ENCODE data around the gene PDE4A. TPM values are rescaled to one million over a fixed set of nuclear protein-coding genes. Genes with fewer than 3 reads are reported as not detected.

PDE4A gene
- total and polyA plus RNA-seq, 2 experiments from 2014 or later: 2.8 to 4.3 TPM

- Histone ChIP-seq H3K36me3 (replicated peaks; ENCODE audit: insufficient read depth, low read depth) (no peaks in the 10 kb centered on the region), H3K4me2 (peak overlapping the region; percentile 83), H3K9me2 (replicated peaks; ENCODE audit: insufficient read depth) (no peaks in the 10 kb centered on the region), H3K9me3 (ENCODE audit: low read depth) (no peaks in the 10 kb centered on the region), H3K27ac (no peak overlapping the region), H3K27me3 (peaks cover 81% of the 10 kb centered on the region), H3K4me1 (ENCODE audit: insufficient read depth) (peaks cover 16% of the 10 kb centered on the region), H3K4me3 (no peak overlapping the region), H4K20me1 (ENCODE audit: insufficient read depth, poor library complexity, severe bottlenecking) (no peaks in the 10 kb centered on the region), H2AFZ (no peak overlapping the region), H3K79me2 (no peaks in the 10 kb centered on the region)
- TF ChIP-seq EZH2 (IDR thresholded peaks at IDR 0.05; ENCODE audit: borderline replicate concordance) (no peak), EZH2phosphoT487 (IDR thresholded peaks at IDR 0.05; ENCODE audit: low read depth, severe bottlenecking, unreplicated experiment) (peak; percentile 30), CTCF (IDR thresholded peaks at IDR 0.05; ENCODE audit: poor library complexity) (no peak)
- WGBS (ENCODE audit: low lambda C conversion rate, missing lambda C conversion rate): 3% methylated on average over 21 of the region's 32 CpGs
- DNase-seq (ENCODE audit: low spot score): peak; percentile 17
Measured at GRCh38 chr19:10418485-10419199, 1.7 kb upstream of the PDE4A start.

- Histone ChIP-seq H3K4me2 (peak overlapping the region; percentile 83), H3K36me3 (replicated peaks; ENCODE audit: insufficient read depth, low read depth) (no peaks in the 10 kb centered on the region), H3K79me2 (no peaks in the 10 kb centered on the region), H4K20me1 (ENCODE audit: insufficient read depth, poor library complexity, severe bottlenecking) (no peaks in the 10 kb centered on the region), H3K9me3 (ENCODE audit: low read depth) (no peaks in the 10 kb centered on the region), H3K9me2 (replicated peaks; ENCODE audit: insufficient read depth) (no peaks in the 10 kb centered on the region), H3K27ac (no peak overlapping the region), H2AFZ (peak overlapping the region; percentile 40), H3K27me3 (peaks cover 84% of the 10 kb centered on the region), H3K4me3 (no peak overlapping the region), H3K4me1 (ENCODE audit: insufficient read depth) (peaks cover 16% of the 10 kb centered on the region)
- 4% methylated on average over 8 of the region's 40 CpGs for WGBS (ENCODE audit: low lambda C conversion rate, missing lambda C conversion rate)
- peak; percentile 36 for DNase-seq (ENCODE audit: low spot score)
- no peak for TF ChIP-seq EZH2 (IDR thresholded peaks at IDR 0.05; ENCODE audit: borderline replicate concordance)
- no peak for TF ChIP-seq EZH2phosphoT487 (IDR thresholded peaks at IDR 0.05; ENCODE audit: low read depth, severe bottlenecking, unreplicated experiment)
- no peak for TF ChIP-seq CTCF (IDR thresholded peaks at IDR 0.05; ENCODE audit: poor library complexity)
Measured at GRCh38 chr19:10419200-10419645, 1.1 kb upstream of the PDE4A start.

- WGBS (ENCODE audit: low lambda C conversion rate, missing lambda C conversion rate): 2% methylated on average over 51 of the region's 61 CpGs
- Histone ChIP-seq H2AFZ (peak overlapping the region; percentile 40), H3K27ac (no peak overlapping the region), H3K79me2 (no peaks in the 10 kb centered on the region), H3K9me2 (replicated peaks; ENCODE audit: insufficient read depth) (no peaks in the 10 kb centered on the region), H3K27me3 (peaks cover 89% of the 10 kb centered on the region), H3K36me3 (replicated peaks; ENCODE audit: insufficient read depth, low read depth) (no peaks in the 10 kb centered on the region), H3K4me3 (no peak overlapping the region), H3K9me3 (ENCODE audit: low read depth) (no peaks in the 10 kb centered on the region), H3K4me1 (ENCODE audit: insufficient read depth) (peaks cover 20% of the 10 kb centered on the region), H3K4me2 (peak overlapping the region; percentile 83), H4K20me1 (ENCODE audit: insufficient read depth, poor library complexity, severe bottlenecking) (no peaks in the 10 kb centered on the region)
- TF ChIP-seq EZH2 (IDR thresholded peaks at IDR 0.05; ENCODE audit: borderline replicate concordance): peak; percentile 97
- peak; percentile 41 for TF ChIP-seq EZH2phosphoT487 (IDR thresholded peaks at IDR 0.05; ENCODE audit: low read depth, severe bottlenecking, unreplicated experiment)
- no peak for TF ChIP-seq CTCF (IDR thresholded peaks at IDR 0.05; ENCODE audit: poor library complexity)
- peak; percentile 28 for DNase-seq (ENCODE audit: low spot score)
Measured at GRCh38 chr19:10419646-10420443, 493 bp upstream of the PDE4A start.
